Tibial nerve (tissue), 4 donors: ENCODE results near the gene GRB10. TPM values are rescaled to one million over a fixed set of nuclear protein-coding genes. Genes with fewer than 3 reads are reported as not detected.

Experiments
- DNase-seq, 2 donors: peaks; one replicate each; pipeline ENCODE4 v3.0.0-alpha.2; 2019; ENCODE audit warnings: low spot score in 2 of 2
- H3K27ac ChIP-seq, 4 donors: fragments of 200-600 bp; sonication (generic) in 3 of 4; one replicate each; pipeline ENCODE4 v1.5.1; 2017 to 2019; ENCODE audit warnings: mild to moderate bottlenecking in 1 of 4
- H3K27me3 ChIP-seq, 2 donors: fragments of 200-600 bp; sonication (generic) in 1 of 2; one replicate each; pipeline versions ENCODE4 v1.5.1 to v1.6.0; 2017 to 2019
- H3K36me3 ChIP-seq, 3 donors: fragments of 200-600 bp; sonication (generic); one replicate each; pipeline ENCODE4 v1.5.1; 2018 to 2019
- H3K4me1 ChIP-seq, 4 donors: fragments of 200-600 bp; sonication (generic) in 3 of 4; one replicate each; pipeline ENCODE4 v1.5.1; 2017 to 2019
- H3K4me3 ChIP-seq, 4 donors: fragments of 200-600 bp; sonication (generic) in 3 of 4; one replicate each; pipeline ENCODE4 v1.5.1; 2017 to 2019; ENCODE audit warnings: mild to moderate bottlenecking in 1 of 4, moderate library complexity in 1 of 4
- H3K9me3 ChIP-seq, 4 donors: fragments of 200-600 bp; sonication (generic) in 3 of 4; one replicate each; pipeline ENCODE4 v1.5.1; 2017 to 2019
- CTCF ChIP-seq, 5 experiments: fragments of 200-600 bp in 3 of 5; fragments of 450-650 bp in 2 of 5; sonication (generic) in 3 of 5; IDR thresholded peaks; one replicate each; pipeline ENCODE4 v1.5.1; 2016 to 2019; ENCODE audit warnings: antibody characterized with exemption in 5 of 5, mild to moderate bottlenecking in 3 of 5, moderate library complexity in 2 of 5
- EP300 ChIP-seq, 2 donors: sonication (generic); formaldehyde crosslinking; IDR thresholded peaks; one replicate each; pipeline ENCODE4 v1.6.1; 2017; ENCODE audit warnings: antibody characterized with exemption in 2 of 2, mild to moderate bottlenecking in 1 of 2
- POLR2A ChIP-seq, 2 donors: fragments of 450-650 bp; IDR thresholded peaks; one replicate each; pipeline ENCODE4 v1.6.1; 2017; ENCODE audit warnings: antibody characterized with exemption in 2 of 2, mild to moderate bottlenecking in 2 of 2, moderate library complexity in 2 of 2
- WGBS, 2 donors: methylation state at CpG; one replicate each; pipeline ENCODE4 v1.1.5; 2018; 5-methylcytosine and 5-hydroxymethylcytosine counted together
- total RNA-seq, 4 donors: library from RNA; depleted of rRNA; stranded (reverse); fragments of >200 nt; gene quantifications; one replicate each; pipeline ENCODE4 v1.1.0, GENCODE V29; 2016

The GRB10 gene
- total RNA-seq, 4 donors from 2014 or later: 34.1 to 73.9 (median 56.0) TPM

DNA sequence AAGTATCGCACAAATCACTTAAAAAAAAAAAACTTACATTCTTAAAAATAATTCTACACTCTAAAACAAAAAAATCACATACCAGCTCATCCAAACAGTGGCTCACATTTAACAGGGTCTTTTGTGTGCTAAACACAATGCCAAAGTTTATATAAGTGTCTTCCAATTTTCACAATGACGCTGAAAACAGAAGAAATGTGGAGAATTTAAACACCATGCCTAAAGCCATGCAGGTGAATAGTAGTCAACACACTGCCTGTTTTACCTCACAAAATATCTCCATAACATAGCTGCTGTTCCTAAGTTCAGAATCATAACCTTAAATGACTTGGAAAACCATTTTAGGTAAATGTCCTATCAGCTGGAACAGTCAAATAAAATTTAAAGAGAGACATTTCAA, 55.0 kb downstream of the GRB10 start:
- Histone ChIP-seq H3K27me3 (no peaks in the 10 kb centered on the region), H3K9me3 (no peaks in the 10 kb centered on the region), H3K36me3 (peaks cover 0 to 7% (median 0%) of the 10 kb centered on the region in 3 donors), H3K27ac (no peak overlapping the region), H3K4me3 (no peak overlapping the region), H3K4me1 (peaks cover 0 to 35% (median 14%) of the 10 kb centered on the region in 4 donors)
- DNase-seq: no peak
- WGBS, 2 donors: 67 to 73% methylated on average over 2 of the region's 2 CpGs
- TF ChIP-seq CTCF (IDR thresholded peaks at IDR 0.05) (no peak), EP300 (IDR thresholded peaks at IDR 0.05) (no peak), POLR2A (IDR thresholded peaks at IDR 0.05) (no peak)

DNA sequence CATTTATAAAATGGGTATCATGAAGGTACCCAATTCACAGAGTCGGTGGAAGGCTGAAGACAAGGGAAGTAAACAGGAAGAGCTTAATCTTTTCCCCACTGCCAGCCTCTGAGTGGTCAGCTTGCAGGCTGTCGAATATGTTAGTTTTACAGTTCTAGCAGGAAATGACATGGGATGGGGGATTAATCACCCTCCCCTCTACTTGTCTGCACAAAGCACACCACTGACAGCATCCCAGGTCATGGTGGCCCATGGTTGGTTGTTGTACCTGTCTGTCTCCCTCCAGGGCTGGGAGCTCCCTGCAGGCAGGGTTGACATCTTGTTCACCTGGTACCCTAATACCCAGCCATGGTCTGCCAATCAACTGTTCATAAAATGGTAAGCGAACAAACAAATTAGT, 55.6 kb downstream of the GRB10 start:
- DNase-seq: no peak
- H3K4me3 ChIP-seq: no peak overlapping the region
- peaks cover 0 to 35% (median 14%) of the 10 kb centered on the region in 4 donors for H3K4me1 ChIP-seq
- H3K27me3 ChIP-seq: no peaks in the 10 kb centered on the region
- peaks cover 0 to 7% (median 0%) of the 10 kb centered on the region in 3 donors for H3K36me3 ChIP-seq
- H3K27ac ChIP-seq: no peak overlapping the region
- 75 to 77% methylated on average over 3 of the region's 3 CpGs for WGBS, 2 donors
- TF ChIP-seq CTCF (IDR thresholded peaks at IDR 0.05) (no peak), POLR2A (IDR thresholded peaks at IDR 0.05) (no peak), EP300 (IDR thresholded peaks at IDR 0.05) (no peak)
- H3K9me3 ChIP-seq: no peaks in the 10 kb centered on the region

DNA sequence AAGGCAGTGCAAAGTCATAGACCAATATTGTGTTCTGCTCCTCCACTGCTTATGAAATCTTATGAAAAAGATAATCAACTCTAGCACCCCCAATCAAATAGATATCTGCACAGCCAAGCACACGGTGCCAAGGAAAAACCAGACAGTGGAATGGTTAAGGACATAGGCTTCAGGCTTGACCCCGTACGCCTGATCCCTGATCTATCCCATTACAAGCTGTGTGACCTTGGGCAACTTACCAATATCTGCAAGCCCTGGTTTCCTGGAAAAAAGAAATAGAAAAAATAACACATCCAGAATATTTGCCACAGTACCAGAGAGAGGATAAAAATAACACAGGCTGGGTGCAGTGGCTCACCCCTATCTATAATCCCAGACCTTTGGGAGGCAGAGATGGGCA, 56.9 kb downstream of the GRB10 start:
- Histone ChIP-seq H3K27ac (no peak overlapping the region), H3K36me3 (peaks cover 0 to 7% (median 0%) of the 10 kb centered on the region in 3 donors), H3K9me3 (no peaks in the 10 kb centered on the region), H3K4me1 (peaks cover 0 to 32% (median 11%) of the 10 kb centered on the region in 4 donors), H3K27me3 (no peaks in the 10 kb centered on the region), H3K4me3 (no peak overlapping the region)
- TF ChIP-seq EP300 (IDR thresholded peaks at IDR 0.05) (no peak), CTCF (IDR thresholded peaks at IDR 0.05) (no peak), POLR2A (IDR thresholded peaks at IDR 0.05) (no peak)
- no peak for DNase-seq
- WGBS, 2 donors: 42 to 66% methylated on average over 3 of the region's 3 CpGs

DNA sequence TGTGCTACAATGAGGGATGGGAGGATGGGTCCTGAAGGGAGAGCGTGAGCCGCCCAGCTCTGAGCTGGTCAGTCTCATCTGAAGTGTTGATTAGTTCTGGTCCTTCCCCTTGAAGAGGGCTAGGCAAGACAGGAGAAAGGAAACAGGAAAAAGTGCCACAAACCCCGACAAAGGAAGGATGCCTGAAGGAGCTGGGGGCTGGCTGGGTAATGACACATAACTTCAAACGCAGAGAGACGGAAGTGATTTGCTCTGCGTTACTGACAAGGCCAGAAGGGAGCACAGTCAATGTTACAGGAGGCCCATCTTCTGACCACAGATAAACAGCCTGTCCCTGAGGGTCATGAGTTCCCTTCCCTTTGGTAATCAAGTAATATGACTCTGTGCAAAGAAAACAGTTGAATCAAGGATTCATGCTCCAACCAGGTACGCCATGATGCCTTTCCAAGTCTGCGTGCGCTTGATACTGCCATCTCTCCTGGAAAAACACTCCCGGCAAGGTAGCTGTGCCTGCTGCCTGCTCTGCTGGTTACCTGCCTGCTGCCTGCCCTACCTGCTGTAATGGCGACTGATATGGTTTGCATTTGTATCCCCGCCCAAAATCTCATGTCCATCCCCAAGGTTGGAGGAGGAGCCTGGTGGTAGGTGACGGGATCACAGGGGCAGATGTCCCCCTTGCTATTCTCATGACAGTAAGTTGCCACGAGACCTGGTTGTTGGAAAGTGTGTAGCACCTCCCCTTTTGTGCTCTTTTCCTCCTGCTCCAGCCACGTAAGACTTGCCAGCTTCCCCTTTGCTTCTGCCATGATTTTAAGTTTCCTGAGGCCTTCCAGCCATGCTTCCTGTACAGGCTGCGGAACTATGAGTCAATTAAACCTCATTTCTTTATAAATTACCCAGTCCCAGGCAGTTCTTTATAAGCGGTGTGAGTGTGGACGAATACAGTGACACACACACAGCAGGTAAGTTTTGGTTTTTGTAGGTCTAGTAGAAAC, 57.9 kb downstream of the GRB10 start:
- Histone ChIP-seq H3K4me3 (no peak overlapping the region), H3K27ac (no peak overlapping the region), H3K36me3 (peaks cover 0 to 7% (median 0%) of the 10 kb centered on the region in 3 donors), H3K9me3 (no peaks in the 10 kb centered on the region), H3K27me3 (no peaks in the 10 kb centered on the region), H3K4me1 (peaks cover 0 to 27% (median 8%) of the 10 kb centered on the region in 4 donors)
- TF ChIP-seq CTCF (IDR thresholded peaks at IDR 0.05) (no peak), POLR2A (IDR thresholded peaks at IDR 0.05) (no peak), EP300 (IDR thresholded peaks at IDR 0.05) (no peak)
- DNase-seq: no peak
- WGBS, 2 donors: 87 to 88% methylated on average over 18 of the region's 18 CpGs

GRCh38 chr7:50723888-50724287, 58.8 kb downstream of the GRB10 start:
- 92 to 94% methylated on average over 9 of the region's 9 CpGs for WGBS, 2 donors
- TF ChIP-seq EP300 (IDR thresholded peaks at IDR 0.05) (no peak), CTCF (IDR thresholded peaks at IDR 0.05) (no peak), POLR2A (IDR thresholded peaks at IDR 0.05) (no peak)
- no peak overlapping the region for H3K4me3 ChIP-seq
- no peaks in the 10 kb centered on the region for H3K27me3 ChIP-seq
- no peak overlapping the region for H3K27ac ChIP-seq
- peaks cover 0 to 25% (median 8%) of the 10 kb centered on the region in 4 donors for H3K4me1 ChIP-seq
- no peaks in the 10 kb centered on the region for H3K9me3 ChIP-seq
- peaks cover 0 to 7% (median 0%) of the 10 kb centered on the region in 3 donors for H3K36me3 ChIP-seq
- DNase-seq: no peak
